ENCODE measurements around the gene ZNF407.

DNA sequence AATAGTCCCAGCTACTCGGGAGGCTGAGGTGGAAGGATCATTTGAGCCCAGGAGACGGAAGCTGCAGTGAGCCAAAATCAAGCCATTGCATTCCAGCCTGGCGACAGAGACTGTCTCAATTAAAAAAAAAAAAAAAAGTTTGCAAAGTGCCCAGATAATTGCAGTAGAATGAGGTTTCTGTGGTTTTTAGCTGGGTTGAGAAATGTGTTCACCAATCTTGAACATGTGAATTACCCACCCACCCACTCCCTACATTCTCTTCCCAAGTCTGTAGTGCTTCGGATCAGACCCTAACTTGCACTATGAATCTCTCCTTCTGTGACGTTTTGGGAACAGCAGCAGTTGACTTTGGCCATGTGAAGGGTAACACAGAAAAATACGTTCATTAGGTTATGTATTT lies 363.9 kb downstream of the ZNF407 start:
- TF ChIP-seq, protein P1, sequence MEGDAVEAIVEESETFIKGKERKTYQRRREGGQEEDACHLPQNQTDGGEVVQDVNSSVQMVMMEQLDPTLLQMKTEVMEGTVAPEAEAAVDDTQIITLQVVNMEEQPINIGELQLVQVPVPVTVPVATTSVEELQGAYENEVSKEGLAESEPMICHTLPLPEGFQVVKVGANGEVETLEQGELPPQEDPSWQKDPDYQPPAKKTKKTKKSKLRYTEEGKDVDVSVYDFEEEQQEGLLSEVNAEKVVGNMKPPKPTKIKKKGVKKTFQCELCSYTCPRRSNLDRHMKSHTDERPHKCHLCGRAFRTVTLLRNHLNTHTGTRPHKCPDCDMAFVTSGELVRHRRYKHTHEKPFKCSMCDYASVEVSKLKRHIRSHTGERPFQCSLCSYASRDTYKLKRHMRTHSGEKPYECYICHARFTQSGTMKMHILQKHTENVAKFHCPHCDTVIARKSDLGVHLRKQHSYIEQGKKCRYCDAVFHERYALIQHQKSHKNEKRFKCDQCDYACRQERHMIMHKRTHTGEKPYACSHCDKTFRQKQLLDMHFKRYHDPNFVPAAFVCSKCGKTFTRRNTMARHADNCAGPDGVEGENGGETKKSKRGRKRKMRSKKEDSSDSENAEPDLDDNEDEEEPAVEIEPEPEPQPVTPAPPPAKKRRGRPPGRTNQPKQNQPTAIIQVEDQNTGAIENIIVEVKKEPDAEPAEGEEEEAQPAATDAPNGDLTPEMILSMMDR (IDR thresholded peaks at IDR 0.05): no peak
- no peak for TF ChIP-seq POLR2AphosphoS5 (IDR thresholded peaks at IDR 0.05)
